CD4-positive, alpha-beta T cell (primary cell): ENCODE results near the gene PUS1. TPM values are rescaled to one million over a fixed set of nuclear protein-coding genes. Genes with fewer than 3 reads are reported as not detected.

Experiments
- ATAC-seq: fragments of 200-7000 bp; cut with Tn5 transposase; one replicate; pipeline ENCODE4 v1.10.0; 2022; ENCODE audit warnings: mild to moderate bottlenecking; ENCODE audit not compliant: poor library complexity
- CTCF ChIA-PET: fragments of 350-600 bp; sonication (Branson Sonifier 250); formaldehyde crosslinking; loops from one replicate; lab custom pipeline; 2021; ENCODE audit warnings: antibody characterized with exemption, inconsistent platforms; lab: Charles Lee
- POLR2A ChIA-PET: fragments of 350-600 bp; sonication (Branson Sonifier 250); formaldehyde crosslinking; loops from one replicate; lab custom pipeline; 2021; ENCODE audit warnings: antibody characterized with exemption, inconsistent platforms; lab: Charles Lee
- DNase-seq, 14 experiments: peaks; one replicate each; pipeline ENCODE4 v3.0.0-alpha.2; 2013 to 2020; ENCODE audit warnings: mixed read lengths in 2 of 14
- H3K27ac ChIP-seq, 2 donors: one replicate each; pipeline versions ENCODE4 v1.5.1 to v1.7.0; 2013; ENCODE audit warnings: low read length in 2 of 2, low read depth in 1 of 2, mild to moderate bottlenecking in 1 of 2
- H3K27me3 ChIP-seq, 2 experiments: 1 replicate in 1 of 2; 2 replicates in 1 of 2; pipeline versions ENCODE4 v1.6.1 to v1.7.0; 2013; ENCODE audit warnings: low read length in 2 of 2, control low read depth in 1 of 2, mild to moderate bottlenecking in 1 of 2, moderate library complexity in 1 of 2; ENCODE audit not compliant: insufficient read depth in 2 of 2, control insufficient read depth in 1 of 2
- H3K36me3 ChIP-seq: one replicate; pipeline ENCODE4 v1.6.1; 2013; ENCODE audit warnings: low read length, control low read depth; ENCODE audit not compliant: insufficient read depth
- H3K4me1 ChIP-seq: one replicate; pipeline ENCODE4 v1.6.1; 2013; ENCODE audit warnings: low read length, control low read depth; ENCODE audit not compliant: insufficient read depth
- H3K4me3 ChIP-seq: one replicate; pipeline ENCODE4 v1.5.1; 2013; ENCODE audit warnings: mild to moderate bottlenecking, low read length, moderate library complexity
- H3K9me3 ChIP-seq, 2 experiments: 1 replicate in 1 of 2; 2 replicates in 1 of 2; pipeline versions ENCODE4 v1.6.1 to v1.7.0; 2013; ENCODE audit warnings: low read length in 2 of 2, mild to moderate bottlenecking in 2 of 2, control low read depth in 1 of 2, moderate library complexity in 1 of 2; ENCODE audit not compliant: control insufficient read depth in 1 of 2, insufficient read depth in 1 of 2
- H3K27ac Mint-ChIP-seq: one replicate; pipeline ENCODE4 v1.8.0; 2020; ENCODE audit warnings: mixed read lengths
- H3K27me3 Mint-ChIP-seq: one replicate; pipeline ENCODE4 v1.8.0; 2021; ENCODE audit warnings: mixed read lengths
- H3K36me3 Mint-ChIP-seq: one replicate; pipeline ENCODE4 v1.8.0; 2021; ENCODE audit warnings: low read depth, mixed read lengths
- H3K4me1 Mint-ChIP-seq: one replicate; pipeline ENCODE4 v1.8.0; 2021; ENCODE audit warnings: low read depth, mixed read lengths
- H3K4me3 Mint-ChIP-seq: one replicate; pipeline ENCODE4 v1.8.0; 2020; ENCODE audit warnings: mild to moderate bottlenecking, mixed read lengths
- H3K9me3 Mint-ChIP-seq: one replicate; pipeline ENCODE4 v1.8.0; 2020; ENCODE audit warnings: mixed read lengths
- CTCF ChIP-seq: fragments of 200-600 bp; IDR thresholded peaks from one replicate; pipeline ENCODE4 v1.8.0; 2022; ENCODE audit warnings: antibody characterized with exemption, mild to moderate bottlenecking
- intact Hi-C, 2 experiments: fragments of 100-400 bp; cut with DNase I in 1 of 2; cut with micrococcal nuclease in 1 of 2; formaldehyde crosslinking; loops; one replicate each; pipeline versions ENCODE4 v1.15.1 to v1.9.0; 2023 to 2025; cut with DNase I, micrococcal nuclease
- total RNA-seq, 174 experiments: library from RNA in 2 of 174; stranded (reverse) in 2 of 174; gene quantifications; one replicate each; pipeline ENCODE4 v1.2.3 and lab custom pipeline; 2021 to 2026

The PUS1 gene
- total RNA-seq, 2 experiments from 2014 or later: 17.7 to 18.2 TPM

- Histone ChIP-seq H3K27me3 (no peaks in the 10 kb centered on the region), H3K9me3 (no peaks in the 10 kb centered on the region), H3K4me1 (no peaks in the 10 kb centered on the region), H3K27ac (no peak overlapping the region), H3K4me3 (no peak overlapping the region), H3K36me3 (peaks cover 91% of the 10 kb centered on the region)
- ATAC-seq (no peak), DNase-seq (no peak)
- Mint-ChIP-seq H3K36me3 (peaks cover 94% of the 10 kb centered on the region), H3K4me1 (no peaks in the 10 kb centered on the region), H3K27me3 (no peaks in the 10 kb centered on the region), H3K9me3 (no peaks in the 10 kb centered on the region), H3K27ac (no peak overlapping the region), H3K4me3 (no peak overlapping the region)
- intact Hi-C loops: no loop called here
- ChIA-PET POLR2A (no interaction called here), CTCF (no interaction called here)
- no peak for TF ChIP-seq CTCF
Measured at GRCh38 chr12:131986361-131986760, 57.3 kb downstream of the PUS1 start.

- H3K36me3 Mint-ChIP-seq: peaks cover 94% of the 10 kb centered on the region
- POLR2A ChIA-PET: no interaction called here
- no peak overlapping the region for H3K27ac Mint-ChIP-seq
- Histone ChIP-seq H3K4me3 (no peak overlapping the region), H3K4me1 (no peaks in the 10 kb centered on the region), H3K27ac (no peak overlapping the region), H3K36me3 (peaks cover 91% of the 10 kb centered on the region), H3K27me3 (no peaks in the 10 kb centered on the region), H3K9me3 (no peaks in the 10 kb centered on the region)
- no peaks in the 10 kb centered on the region for H3K27me3 Mint-ChIP-seq
- no peak overlapping the region for H3K4me3 Mint-ChIP-seq
- intact Hi-C loops: no loop called here
- no peak for DNase-seq
- no peak for ATAC-seq
- H3K4me1 Mint-ChIP-seq: no peaks in the 10 kb centered on the region
- H3K9me3 Mint-ChIP-seq: no peaks in the 10 kb centered on the region
- CTCF ChIA-PET: no interaction called here
- no peak for TF ChIP-seq CTCF
Measured at GRCh38 chr12:131986910-131987309, 57.8 kb downstream of the PUS1 start.

GRCh38 chr12:131987552-131987951 is 58.5 kb downstream of the PUS1 start:
- Mint-ChIP-seq H3K4me3 (no peak overlapping the region), H3K36me3 (peaks cover 94% of the 10 kb centered on the region), H3K27ac (no peak overlapping the region), H3K9me3 (no peaks in the 10 kb centered on the region), H3K27me3 (no peaks in the 10 kb centered on the region), H3K4me1 (no peaks in the 10 kb centered on the region)
- H3K36me3 ChIP-seq: peaks cover 91% of the 10 kb centered on the region
- no peak overlapping the region for H3K27ac ChIP-seq
- no peaks in the 10 kb centered on the region for H3K4me1 ChIP-seq
- no peaks in the 10 kb centered on the region for H3K9me3 ChIP-seq
- intact Hi-C loops: no loop called here
- DNase-seq (no peak), ATAC-seq (no peak)
- no peak for TF ChIP-seq CTCF
- ChIA-PET CTCF (no interaction called here), POLR2A (no interaction called here)
- no peaks in the 10 kb centered on the region for H3K27me3 ChIP-seq
- no peak overlapping the region for H3K4me3 ChIP-seq
